OCI-M2 (cell line): ENCODE results near the gene ERN1.
"Not testable (repeated sequence)": the region's sequence is repeated elsewhere in the genome, so short reads cannot be mapped to it uniquely, and the experiment has no call there.

Experiments
- DNase-seq: peaks from one replicate; lab custom pipeline; 2025; ENCODE audit not compliant: unreplicated experiment; lab: John Stamatoyannopoulos, UW

Gene ERN1

GRCh38 chr17:64037802-64038201, 92.1 kb downstream of the ERN1 start:
- no peak for DNase-seq

- DNase-seq, result no peak
Measured at GRCh38 chr17:64037180-64037579, 92.8 kb downstream of the ERN1 start.

- DNase-seq, result no peak
Measured at GRCh38 chr17:64036198-64036922, 93.6 kb downstream of the ERN1 start.

GRCh38 chr17:64032081-64032480, 97.9 kb downstream of the ERN1 start:
- no peak for DNase-seq

- DNase-seq, result no peak
Measured at GRCh38 chr17:64028874-64029464, 101.0 kb downstream of the ERN1 start.

- no peak for DNase-seq
Measured at GRCh38 chr17:64025732-64026294, 104.1 kb downstream of the ERN1 start.

GRCh38 chr17:64024781-64025731, 104.9 kb downstream of the ERN1 start:
- no peak for DNase-seq

GRCh38 chr17:64024215-64024654, 105.7 kb downstream of the ERN1 start:
- no peak for DNase-seq

GRCh38 chr17:64022611-64023063, 107.3 kb downstream of the ERN1 start:
- no peak for DNase-seq

GRCh38 chr17:64020056-64020766, 109.7 kb downstream of the ERN1 start, which contains the start of gene ICAM2:
ICAM2 (minus strand) TSS chr17:64020633; CDS start chr17:64006691, 13,942 bp downstream.
- DNase-seq, result no peak

- not testable (repeated sequence) for DNase-seq
Measured at GRCh38 chr17:64019551-64019961, 110.4 kb downstream of the ERN1 start.

GRCh38 chr17:64017381-64017980, 112.5 kb downstream of the ERN1 start:
- no peak for DNase-seq

GRCh38 chr17:64016974-64017373, 113.0 kb downstream of the ERN1 start:
- DNase-seq, result no peak

GRCh38 chr17:64016231-64016784, 113.6 kb downstream of the ERN1 start:
- no peak for DNase-seq

- DNase-seq, result no peak
Measured at GRCh38 chr17:64015447-64015846, 114.5 kb downstream of the ERN1 start.

GRCh38 chr17:64009571-64010402, 120.2 kb downstream of the ERN1 start:
- no peak for DNase-seq

- no peak for DNase-seq
Measured at GRCh38 chr17:64008830-64009229, 121.1 kb downstream of the ERN1 start.

- no peak for DNase-seq
Measured at GRCh38 chr17:64008346-64008745, 121.6 kb downstream of the ERN1 start.

- DNase-seq, result no peak
Measured at GRCh38 chr17:64007838-64008282, 122.1 kb downstream of the ERN1 start.
